NCI-H187 (cell line): ENCODE results near the gene RFX6.

Experiments used
- DNase-seq, 2 experiments: peaks; one replicate each; lab custom pipeline; 2025; lab: John Stamatoyannopoulos, UW

The RFX6 gene

GRCh38 chr6:116902634-116903033 is 25.6 kb downstream of the RFX6 start:
- DNase-seq, result no peak

GRCh38 chr6:116922853-116923548 is 46.0 kb downstream of the RFX6 start:
- no peak for DNase-seq

GRCh38 chr6:116924245-116924644 is 47.2 kb downstream of the RFX6 start:
- DNase-seq, result no peak

- no peak for DNase-seq
Observed at GRCh38 chr6:116925088-116925794, 48.2 kb downstream of the RFX6 start.

- no peak for DNase-seq
Observed at GRCh38 chr6:116928677-116929076, 51.6 kb downstream of the RFX6 start.

- no peak for DNase-seq
Observed at GRCh38 chr6:116929825-116930224, 52.8 kb downstream of the RFX6 start.

GRCh38 chr6:116931456-116931855 is 54.4 kb downstream of the RFX6 start:
- no peak for DNase-seq

GRCh38 chr6:116932496-116932895 is 55.5 kb downstream of the RFX6 start:
- DNase-seq, result no peak

- no peak for DNase-seq
Observed at GRCh38 chr6:116933485-116933884, 56.4 kb downstream of the RFX6 start.

- no peak for DNase-seq
Observed at GRCh38 chr6:116938305-116938704, 61.3 kb downstream of the RFX6 start.

- no peak for DNase-seq
Observed at GRCh38 chr6:116941727-116942126, 64.7 kb downstream of the RFX6 start.

GRCh38 chr6:116945809-116946208 is 68.8 kb downstream of the RFX6 start:
- no peak for DNase-seq

- no peak for DNase-seq
Observed at GRCh38 chr6:116948533-116949304, 71.7 kb downstream of the RFX6 start.

GRCh38 chr6:116949964-116950363 is 72.9 kb downstream of the RFX6 start:
- DNase-seq, result no peak

GRCh38 chr6:116954335-116954734 is 77.3 kb downstream of the RFX6 start:
- DNase-seq, result no peak

- DNase-seq, result no peak
Observed at GRCh38 chr6:116954938-116955337, 77.9 kb downstream of the RFX6 start.

- no peak for DNase-seq
Observed at GRCh38 chr6:116955773-116956172, 78.7 kb downstream of the RFX6 start.

GRCh38 chr6:116963972-116964371 is 86.9 kb downstream of the RFX6 start:
- no peak for DNase-seq

- DNase-seq, result no peak
Observed at GRCh38 chr6:116966675-116967576, 89.9 kb downstream of the RFX6 start.

GRCh38 chr6:116969211-116969863 is 92.3 kb downstream of the RFX6 start:
- DNase-seq, result peak in 1 of 2 experiments; percentile 4

GRCh38 chr6:116971959-116972358 is 94.9 kb downstream of the RFX6 start:
- peak in 1 of 2 experiments; percentile 2 for DNase-seq
